Myocyte (in vitro differentiated cells): ENCODE measurements around the gene MMP24. TPM values are rescaled to one million over a fixed set of nuclear protein-coding genes. Genes with fewer than 3 reads are reported as not detected.
"Not testable (repeated sequence)": the region's sequence is repeated elsewhere in the genome, so short reads cannot be mapped to it uniquely, and the experiment has no call there.

Experiments
- DNase-seq: peaks from one replicate; pipeline ENCODE4 v3.0.0-alpha.2; 2012; ENCODE audit warnings: low read depth
- polyA plus RNA-seq: library from polyadenylated mRNA; unstranded; fragments of >200 nt; gene quantifications from one replicate; pipeline ENCODE4 v1.2.1, GENCODE V29; 2012; ENCODE audit warnings: missing spikeins
- total RNA-seq: library from RNA; depleted of rRNA; stranded (reverse); fragments of >200 nt; gene quantifications from 2 replicates; pipeline ENCODE4 v1.2.3, GENCODE V29; 2014

The MMP24 gene
- 0.16 and 0.29 TPM in 2 replicates for total RNA-seq
- polyA plus RNA-seq, result 1.0 TPM

GRCh38 chr20:35226126-35226883, at the start of gene MMP24:
TSS of gene MMP24 (plus strand) at chr20:35226690. CDS start at chr20:35226739, 49 bp downstream.
- no peak for DNase-seq

- DNase-seq, result no peak
Measured at GRCh38 chr20:35179292-35180212, 46.9 kb upstream of the MMP24 start.

DNA sequence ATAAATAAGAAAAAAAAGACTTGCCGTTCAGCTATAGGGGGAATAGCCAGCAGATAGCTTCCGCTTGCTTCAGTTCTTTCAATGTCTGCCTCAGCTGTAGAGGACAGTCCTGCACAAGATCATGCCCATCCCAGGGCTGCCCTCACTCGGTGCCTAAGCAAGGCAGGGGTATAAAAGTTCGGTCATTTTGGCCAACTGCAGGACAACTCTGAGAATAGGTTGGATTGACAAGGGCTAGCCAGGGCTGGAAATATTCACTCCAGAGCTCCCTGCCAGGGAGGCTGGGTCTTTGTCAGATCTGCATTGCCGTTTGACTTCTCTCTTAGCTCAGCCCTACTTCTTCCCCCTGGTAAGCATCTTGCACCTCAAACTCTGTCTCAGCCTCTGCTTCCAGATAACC, 46.2 kb upstream of the MMP24 start:
- no peak for DNase-seq

- no peak for DNase-seq
Measured at GRCh38 chr20:35181731-35182130, 44.8 kb upstream of the MMP24 start.

- not testable (repeated sequence) for DNase-seq
Measured at GRCh38 chr20:35186691-35187289, 39.7 kb upstream of the MMP24 start.

DNA sequence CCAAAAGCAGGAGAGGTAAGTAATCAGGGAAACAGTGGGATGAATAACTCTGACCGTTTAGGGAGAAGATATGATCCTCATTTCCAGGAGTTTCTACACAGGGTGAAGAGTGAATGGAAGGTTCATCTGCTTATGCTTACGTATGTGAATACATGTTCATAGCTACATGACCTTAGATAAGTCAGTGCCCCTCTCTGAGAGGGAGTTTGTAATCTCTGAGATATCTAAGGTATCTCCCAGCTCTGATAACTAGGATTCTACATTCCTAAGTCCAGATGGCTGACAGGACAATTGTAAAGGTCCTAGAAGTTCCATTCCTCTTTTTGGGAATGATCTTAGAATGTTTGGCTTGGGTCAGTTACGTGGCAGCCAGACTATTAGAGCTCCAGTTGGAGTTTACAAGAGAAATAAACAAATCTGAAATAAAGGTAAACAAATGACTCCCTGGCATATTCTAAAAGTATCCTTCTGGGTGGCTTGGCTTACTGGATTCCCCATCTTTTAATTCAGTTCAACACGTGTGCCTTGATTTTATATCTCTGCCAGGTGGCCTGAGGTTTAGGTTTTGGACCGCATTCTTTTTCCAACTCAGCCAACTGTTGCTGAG, 38.8 kb upstream of the MMP24 start:
- DNase-seq, result no peak

DNA sequence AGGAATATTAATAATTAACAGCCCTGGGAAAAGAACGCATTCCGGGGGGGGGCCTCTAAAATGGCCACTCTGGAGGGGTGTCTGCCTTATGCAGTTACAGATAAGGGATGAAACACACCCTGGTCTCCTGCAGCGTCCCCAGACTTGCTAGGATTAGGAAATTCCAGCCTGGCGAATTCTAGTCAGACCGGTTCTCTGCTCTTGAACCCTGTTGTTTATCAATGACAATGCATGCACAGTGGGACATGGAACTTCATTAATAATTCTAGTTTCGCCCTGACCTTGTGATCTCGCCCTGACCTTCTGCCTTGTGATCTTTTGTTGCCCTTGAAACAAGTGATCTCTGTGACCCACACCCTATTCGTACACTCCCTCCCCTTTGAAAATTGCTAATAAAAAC, 37.3 kb upstream of the MMP24 start:
- not testable (repeated sequence) for DNase-seq

DNA sequence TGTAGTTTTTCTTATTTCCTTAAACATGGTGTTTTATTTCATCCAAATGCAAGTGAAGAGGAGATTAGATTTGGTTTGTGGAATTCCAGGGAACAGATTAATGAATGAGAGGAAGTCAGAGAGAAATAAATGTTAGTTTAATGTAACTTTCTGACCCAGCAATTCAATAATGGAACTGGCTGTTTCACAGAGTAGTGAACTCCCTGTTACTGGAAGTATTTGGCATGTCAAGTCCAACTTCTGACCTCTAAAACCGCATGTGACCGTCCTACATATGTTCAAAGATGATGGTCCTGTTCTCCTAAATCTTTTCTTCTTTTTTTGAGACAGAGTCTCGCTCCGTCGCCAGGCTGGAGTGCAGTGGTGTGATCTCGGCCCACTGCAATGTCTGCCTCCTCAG, 35.9 kb upstream of the MMP24 start:
- DNase-seq, result no peak

DNA sequence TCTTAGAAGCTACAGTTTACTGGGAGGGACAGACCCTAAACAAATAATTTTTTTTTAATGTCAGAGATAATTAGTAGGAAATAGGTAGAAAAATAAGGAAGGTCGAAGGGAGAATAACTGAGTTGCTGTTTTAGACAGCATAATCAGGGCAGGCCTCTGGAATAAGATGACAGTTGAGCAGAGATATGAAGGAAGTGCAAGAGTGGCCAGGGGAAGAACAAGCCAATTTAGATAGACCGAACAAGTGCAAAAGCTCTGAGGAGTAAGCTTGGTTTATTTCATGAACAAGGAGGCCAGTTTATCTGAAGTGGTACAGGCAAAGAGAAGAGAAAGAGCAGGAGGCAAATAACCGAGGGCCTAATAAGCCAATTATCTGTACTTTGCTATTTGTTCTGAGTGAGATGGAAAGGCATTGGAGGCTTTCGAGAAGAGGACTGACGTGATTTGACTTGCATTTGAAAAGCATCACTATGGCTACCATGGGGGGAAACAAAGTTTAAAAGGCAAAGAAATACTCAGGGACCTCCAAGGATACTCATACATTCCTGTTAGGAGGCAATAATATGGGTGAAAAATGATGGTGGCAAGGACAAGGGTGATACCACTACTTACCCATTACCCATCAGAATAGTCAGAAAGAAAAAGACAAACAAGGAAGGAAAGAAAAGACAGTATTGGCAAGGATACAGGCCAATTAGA, 34.9 kb upstream of the MMP24 start:
- DNase-seq, result no peak

DNA sequence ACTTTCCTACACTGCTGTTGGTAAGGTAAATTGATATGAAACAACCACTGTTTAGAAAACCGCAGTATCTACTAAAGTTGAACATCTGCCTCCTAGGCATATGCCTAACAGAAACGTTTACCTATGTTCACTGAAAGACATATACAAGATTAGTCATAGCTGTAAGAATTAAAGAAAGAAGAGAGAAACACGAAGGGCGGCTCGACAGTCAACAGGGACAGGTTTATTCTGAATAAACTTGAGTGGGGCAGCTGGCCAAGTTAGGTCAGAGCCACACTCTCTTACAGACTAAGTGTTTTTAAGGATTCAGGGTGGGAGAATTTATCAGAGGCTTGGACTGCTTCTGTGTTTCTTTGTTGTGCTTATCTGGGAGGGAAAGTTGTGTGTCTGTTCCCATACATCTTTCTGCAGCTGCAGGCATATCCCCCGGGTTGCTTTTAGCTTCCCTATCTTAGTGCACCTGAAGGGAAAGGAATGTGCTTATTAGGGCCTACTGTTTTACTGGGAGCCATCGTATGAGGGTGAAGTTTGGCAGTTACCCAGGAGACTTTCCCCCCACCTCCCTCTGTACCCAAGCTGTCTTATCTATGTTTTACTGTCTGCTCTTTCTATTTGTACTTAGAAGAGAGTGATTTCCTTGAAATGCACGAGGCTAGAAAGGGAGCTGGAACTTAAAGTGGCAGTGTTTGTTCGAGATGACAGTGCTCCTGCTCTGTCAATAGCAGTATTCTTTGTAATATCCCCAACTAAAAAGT, 34.2 kb upstream of the MMP24 start:
- no peak for DNase-seq

- not testable (repeated sequence) for DNase-seq
Measured at GRCh38 chr20:35193031-35193791, 33.3 kb upstream of the MMP24 start.

- peak; percentile 3 for DNase-seq
Measured at GRCh38 chr20:35196313-35196712, 30.2 kb upstream of the MMP24 start.

- DNase-seq, result no peak
Measured at GRCh38 chr20:35199740-35200139, 26.8 kb upstream of the MMP24 start.

GRCh38 chr20:35200267-35200666, 26.2 kb upstream of the MMP24 start:
- peak; percentile 2 for DNase-seq

- not testable (repeated sequence) for DNase-seq
Measured at GRCh38 chr20:35201467-35201866, 25.0 kb upstream of the MMP24 start.

- no peak for DNase-seq
Measured at GRCh38 chr20:35206802-35207201, 19.7 kb upstream of the MMP24 start.

DNA sequence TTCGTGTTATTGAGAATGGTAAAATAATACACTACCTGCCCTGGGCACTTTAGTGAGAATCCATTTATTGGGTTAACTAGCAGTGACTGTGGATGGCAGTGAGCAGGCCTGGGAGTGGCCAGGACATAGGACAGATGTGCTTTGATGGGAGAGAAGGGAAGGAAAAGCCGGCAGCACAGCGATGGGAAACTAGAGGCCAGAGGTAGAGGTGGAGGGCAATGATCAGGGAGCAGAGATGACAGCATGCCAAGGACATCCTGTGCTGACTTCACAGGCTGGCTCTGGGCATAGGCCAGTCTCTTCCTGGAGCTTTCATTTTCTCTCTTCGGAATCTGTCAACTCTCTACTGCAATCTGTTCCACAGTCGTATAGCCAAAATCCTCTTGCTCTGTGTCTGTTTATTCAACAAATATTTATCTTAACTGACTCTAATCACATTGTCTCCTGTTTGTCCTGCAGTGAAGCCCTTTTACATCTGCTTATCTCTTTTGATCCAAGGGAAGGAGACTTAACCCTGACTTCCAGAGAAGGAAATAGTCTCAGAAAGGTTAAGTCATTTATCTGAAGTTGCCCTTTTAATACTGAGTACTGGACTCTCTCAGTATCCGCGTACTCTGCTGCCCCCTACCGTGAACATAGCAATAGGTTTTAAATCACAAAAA, 18.4 kb upstream of the MMP24 start:
- peak; percentile 80 for DNase-seq

GRCh38 chr20:35215066-35215956, 11.2 kb upstream of the MMP24 start:
- no peak for DNase-seq
